Type B pancreatic cell (in vitro differentiated cells): ENCODE data around the gene LRR1. TPM values are rescaled to one million over a fixed set of nuclear protein-coding genes. Genes with fewer than 3 reads are reported as not detected.

Experiments
- DNase-seq: peaks from one replicate; pipeline ENCODE4 v3.0.0; 2021; ENCODE audit warnings: mixed read lengths; ENCODE audit not compliant: unreplicated experiment; ENCODE audit errors: extremely low spot score
- H3K27ac Mint-ChIP-seq: 2 replicates; pipeline ENCODE4 v1.8.0; 2021; ENCODE audit warnings: mild to moderate bottlenecking, mixed read lengths
- H3K27me3 Mint-ChIP-seq: 2 replicates; pipeline ENCODE4 v1.8.0; 2021; ENCODE audit warnings: mixed read lengths
- H3K36me3 Mint-ChIP-seq: 2 replicates; pipeline ENCODE4 v1.8.0; 2021; ENCODE audit warnings: mixed read lengths
- H3K4me1 Mint-ChIP-seq: one replicate; pipeline ENCODE4 v1.8.0; 2021; ENCODE audit warnings: mixed read lengths; ENCODE audit not compliant: unreplicated experiment
- H3K4me3 Mint-ChIP-seq: 2 replicates; pipeline ENCODE4 v1.8.0; 2021; ENCODE audit warnings: mild to moderate bottlenecking, mixed read lengths
- H3K9me3 Mint-ChIP-seq: 2 replicates; pipeline ENCODE4 v1.8.0; 2021; ENCODE audit warnings: mixed read lengths
- CTCF ChIP-seq: fragments of 200-600 bp; sonication (generic); conservative IDR thresholded peaks from 2 replicates; pipeline ENCODE4 v1.5.0; 2021; ENCODE audit warnings: antibody characterized with exemption, mild to moderate bottlenecking
- total RNA-seq: library from RNA; stranded (reverse); gene quantifications from 2 replicates; pipeline ENCODE4 v1.2.1, GENCODE V29; 2021; ENCODE audit warnings: low replicate concordance

The LRR1 gene
- total RNA-seq, 1 donor from 2014 or later = 20.1 TPM

GRCh38 chr14:49553106-49553505 lies 45.6 kb upstream of the LRR1 start:
- DNase-seq = no peak
- Mint-ChIP-seq H3K9me3 (no peaks in the 10 kb centered on the region), H3K4me3 (no peak overlapping the region), H3K36me3 (no peaks in the 10 kb centered on the region), H3K4me1 (peaks cover 5% of the 10 kb centered on the region), H3K27me3 (no peaks in the 10 kb centered on the region), H3K27ac (no peak overlapping the region)
- no peak for TF ChIP-seq CTCF

- Mint-ChIP-seq H3K27me3 (no peaks in the 10 kb centered on the region), H3K4me1 (peaks cover 5% of the 10 kb centered on the region), H3K4me3 (no peak overlapping the region), H3K36me3 (no peaks in the 10 kb centered on the region), H3K27ac (no peak overlapping the region), H3K9me3 (no peaks in the 10 kb centered on the region)
- DNase-seq = no peak
- no peak for TF ChIP-seq CTCF
Observed at GRCh38 chr14:49553892-49554291, 44.8 kb upstream of the LRR1 start.

- peak overlapping the region; percentile 14 for H3K27ac Mint-ChIP-seq
- H3K4me3 Mint-ChIP-seq = no peak overlapping the region
- H3K4me1 Mint-ChIP-seq = no peaks in the 10 kb centered on the region
- no peak for DNase-seq
- no peaks in the 10 kb centered on the region for H3K27me3 Mint-ChIP-seq
- peaks cover 3% of the 10 kb centered on the region for H3K9me3 Mint-ChIP-seq
- no peaks in the 10 kb centered on the region for H3K36me3 Mint-ChIP-seq
- TF ChIP-seq CTCF = no peak
Observed at GRCh38 chr14:49559979-49560768, 38.6 kb upstream of the LRR1 start.

- Mint-ChIP-seq H3K4me1 (no peaks in the 10 kb centered on the region), H3K36me3 (no peaks in the 10 kb centered on the region), H3K27me3 (no peaks in the 10 kb centered on the region), H3K4me3 (no peak overlapping the region), H3K9me3 (peaks cover 3% of the 10 kb centered on the region), H3K27ac (no peak overlapping the region)
- no peak for DNase-seq
- TF ChIP-seq CTCF = no peak
Observed at GRCh38 chr14:49566714-49567113, 32.0 kb upstream of the LRR1 start.

- no peak overlapping the region for H3K4me3 Mint-ChIP-seq
- H3K27me3 Mint-ChIP-seq = no peaks in the 10 kb centered on the region
- no peak for TF ChIP-seq CTCF
Observed at GRCh38 chr14:49569281-49569680, 29.5 kb upstream of the LRR1 start.

More at GRCh38 chr14:49569281-49569680, 29.5 kb upstream of the LRR1 start:
- no peak for DNase-seq
- H3K36me3 Mint-ChIP-seq = peaks cover 6% of the 10 kb centered on the region
- no peaks in the 10 kb centered on the region for H3K4me1 Mint-ChIP-seq
- no peak overlapping the region for H3K27ac Mint-ChIP-seq
- no peaks in the 10 kb centered on the region for H3K9me3 Mint-ChIP-seq
